ENCODE results near the gene ANGPTL8.

The ANGPTL8 gene

DNA sequence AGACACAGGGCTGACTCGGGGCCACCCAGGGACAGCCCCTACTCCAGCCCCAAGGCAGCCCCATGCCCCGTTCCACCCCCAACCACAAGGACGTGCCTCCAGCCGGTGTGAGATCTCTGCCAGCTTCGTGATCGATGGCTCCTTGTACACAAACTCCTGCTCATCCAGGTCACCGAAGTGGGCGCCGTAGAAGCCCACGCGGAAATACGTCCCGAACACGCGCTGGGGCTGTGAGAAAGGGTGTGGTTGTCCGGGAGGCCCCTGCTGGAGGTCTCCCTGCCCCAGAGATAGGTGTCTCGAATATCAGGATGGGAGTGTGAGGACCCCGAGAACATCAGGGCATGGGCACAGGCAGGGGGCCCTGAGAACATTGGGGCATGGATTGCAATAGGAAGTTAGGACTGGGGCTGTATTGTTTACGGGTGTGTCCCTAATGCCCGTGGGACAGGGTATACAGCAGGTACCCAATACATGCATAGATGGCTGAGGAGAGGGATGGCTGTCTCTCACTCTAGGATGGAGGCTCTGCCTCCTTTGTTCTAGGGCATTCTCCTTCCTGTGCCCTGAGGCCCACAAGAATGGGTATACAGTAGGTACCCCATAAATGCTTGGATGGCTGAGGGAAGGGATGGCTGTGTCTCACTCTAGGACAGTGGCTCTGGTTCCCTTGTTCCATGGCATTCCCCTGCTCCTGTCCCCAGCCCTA, 36.8 kb upstream of the ANGPTL8 start:
- DNase-seq (ENCODE audit: insufficient read length, low spot score): no peak
- FAIRE-seq: no peak
- no peak for TF ChIP-seq PAX5 (IDR thresholded peaks at IDR 0.05; ENCODE audit: insufficient read depth, low read length, severe bottlenecking)
- no peak for TF ChIP-seq POLR2A (IDR thresholded peaks at IDR 0.05; ENCODE audit: low read depth, low read length)
- TF ChIP-seq POLR2AphosphoS5 (IDR thresholded peaks at IDR 0.05; ENCODE audit: low read depth, low read length): no peak

DNA sequence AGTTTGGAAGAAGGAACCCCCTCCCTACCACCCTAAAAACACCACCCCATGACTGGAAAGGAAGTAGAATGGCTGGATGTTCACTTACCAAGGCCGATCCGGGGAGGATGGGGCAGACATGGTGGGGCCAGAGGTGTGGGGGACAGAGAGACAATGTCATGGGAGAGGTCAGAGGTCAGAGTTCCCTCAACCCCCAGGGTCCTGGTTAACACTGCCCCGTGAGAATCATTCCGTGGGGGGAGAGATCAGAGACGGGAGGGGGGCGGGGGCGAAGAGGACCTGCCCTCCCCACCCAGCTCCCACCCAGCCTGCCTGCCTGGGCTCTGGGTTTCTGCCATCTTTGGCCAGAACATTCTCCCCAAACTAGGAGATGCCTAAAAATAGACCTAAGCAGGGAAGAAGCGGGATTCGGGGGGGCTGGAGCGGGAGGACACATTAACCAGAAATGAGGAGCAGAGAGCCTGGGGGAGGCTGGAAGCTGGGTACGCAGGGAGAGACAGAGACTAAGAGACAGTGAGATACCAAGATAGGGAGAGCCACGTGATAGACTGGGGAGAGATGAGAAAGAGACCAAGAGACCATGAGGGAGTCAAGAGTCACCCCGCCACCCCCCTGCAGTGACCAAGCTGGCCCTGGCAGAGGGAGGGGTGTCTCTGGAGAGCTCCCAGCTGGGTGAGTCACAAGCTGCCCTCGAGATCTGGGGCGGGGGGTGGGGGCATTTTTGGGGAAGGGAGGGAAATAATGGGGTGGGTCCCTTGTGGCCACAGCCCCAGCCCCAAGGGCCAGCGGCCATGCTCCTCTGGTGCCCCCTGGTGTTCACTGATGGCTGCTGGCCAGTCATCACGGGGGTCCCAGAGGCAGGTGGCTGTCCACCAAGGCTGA, 36.0 kb upstream of the ANGPTL8 start:
- peak; percentile 85 for FAIRE-seq
- no peak for DNase-seq (ENCODE audit: insufficient read length, low spot score)
- TF ChIP-seq SPI1 (IDR thresholded peaks at IDR 0.05; ENCODE audit: low read depth, low read length) (no peak), POLR2A (IDR thresholded peaks at IDR 0.05; ENCODE audit: low read depth, low read length) (no peak), POLR2AphosphoS5 (IDR thresholded peaks at IDR 0.05; ENCODE audit: low read depth, low read length) (no peak), TAF1 (IDR thresholded peaks at IDR 0.05; ENCODE audit: low read depth, low read length) (no peak), PAX5 (IDR thresholded peaks at IDR 0.05; ENCODE audit: insufficient read depth, low read length, severe bottlenecking) (no peak), POU2F2 (IDR thresholded peaks at IDR 0.05; ENCODE audit: low read depth, low read length) (no peak)

GRCh38 chr19:11204076-11204602, 35.3 kb upstream of the ANGPTL8 start:
- TF ChIP-seq POLR2AphosphoS5 (IDR thresholded peaks at IDR 0.05; ENCODE audit: low read depth, low read length) (no peak), TAF1 (IDR thresholded peaks at IDR 0.05; ENCODE audit: low read depth, low read length) (no peak), POU2F2 (IDR thresholded peaks at IDR 0.05; ENCODE audit: low read depth, low read length) (no peak), SPI1 (IDR thresholded peaks at IDR 0.05; ENCODE audit: low read depth, low read length) (no peak), PAX5 (IDR thresholded peaks at IDR 0.05; ENCODE audit: insufficient read depth, low read length, severe bottlenecking) (no peak), POLR2A (IDR thresholded peaks at IDR 0.05; ENCODE audit: low read depth, low read length) (no peak)
- DNase-seq (ENCODE audit: insufficient read length, low spot score) (no peak), FAIRE-seq (no peak)

DNA sequence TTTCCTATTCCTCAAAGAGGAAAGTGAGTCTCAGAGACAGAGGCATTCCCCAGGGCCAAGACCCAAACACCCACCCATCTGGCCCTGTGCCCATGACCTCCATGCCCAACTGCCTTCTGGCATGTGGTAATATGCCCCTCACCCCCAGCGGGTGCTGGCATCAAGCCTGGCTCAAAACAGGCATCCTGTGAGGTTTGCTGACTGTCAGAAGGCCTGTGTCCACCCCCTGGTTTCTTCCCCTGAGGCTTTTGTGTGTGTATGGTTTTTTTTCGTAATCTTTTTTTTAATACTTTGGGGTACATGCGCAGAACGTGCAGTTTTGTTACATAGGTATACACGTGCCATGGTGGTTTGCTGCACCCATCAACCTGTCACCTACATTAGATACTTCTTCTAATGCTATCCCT, 34.5 kb upstream of the ANGPTL8 start:
- DNase-seq (ENCODE audit: insufficient read length, low spot score) (no peak), FAIRE-seq (no peak)

DNA sequence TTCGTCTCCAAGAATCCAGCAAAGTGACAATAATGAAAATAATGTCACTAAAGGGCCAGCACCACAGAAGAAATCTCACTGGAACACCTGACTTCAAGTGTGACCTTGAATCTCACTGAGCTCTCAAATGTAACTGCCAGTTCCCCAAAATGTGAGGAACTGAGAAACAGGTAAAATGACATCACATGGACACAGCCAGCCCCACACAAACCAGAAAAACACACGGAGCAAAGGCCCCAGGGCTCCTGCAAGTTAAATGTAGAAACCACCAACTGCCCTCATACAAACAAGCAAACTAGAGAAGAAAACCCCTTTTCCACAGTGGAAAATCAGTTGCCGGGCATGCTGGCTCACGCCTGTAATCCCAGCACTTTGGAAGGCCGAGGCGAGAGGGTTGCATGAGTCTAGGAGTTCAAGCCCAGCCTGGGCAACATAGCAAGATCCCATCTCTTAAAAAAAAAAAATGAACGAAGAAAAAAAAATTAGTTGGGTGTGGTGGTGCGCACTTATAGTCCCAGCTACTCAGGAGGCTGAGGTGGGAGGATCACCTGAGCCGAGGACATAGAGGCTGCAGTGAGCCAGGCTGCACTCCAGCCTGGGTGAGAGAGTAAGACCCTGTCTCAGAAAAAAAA, 33.4 kb upstream of the ANGPTL8 start:
- peak; percentile 83 for FAIRE-seq
- DNase-seq (ENCODE audit: insufficient read length, low spot score): peak; percentile 76
- TF ChIP-seq PAX5 (IDR thresholded peaks at IDR 0.05; ENCODE audit: insufficient read depth, low read length, severe bottlenecking) (no peak), SPI1 (IDR thresholded peaks at IDR 0.05; ENCODE audit: low read depth, low read length) (peak; percentile 100), TAF1 (IDR thresholded peaks at IDR 0.05; ENCODE audit: low read depth, low read length) (0 out of 2 replicates have a peak, but pooled peaks have one; percentile 31)

More for the DNA sequence above, 34.5 kb upstream of the ANGPTL8 start:
- no peak for TF ChIP-seq POLR2A (IDR thresholded peaks at IDR 0.05; ENCODE audit: low read depth, low read length)
- no peak for TF ChIP-seq POLR2AphosphoS5 (IDR thresholded peaks at IDR 0.05; ENCODE audit: low read depth, low read length)
- no peak for TF ChIP-seq TAF1 (IDR thresholded peaks at IDR 0.05; ENCODE audit: low read depth, low read length)
- no peak for TF ChIP-seq PAX5 (IDR thresholded peaks at IDR 0.05; ENCODE audit: insufficient read depth, low read length, severe bottlenecking)
- no peak for TF ChIP-seq SPI1 (IDR thresholded peaks at IDR 0.05; ENCODE audit: low read depth, low read length)
- TF ChIP-seq POU2F2 (IDR thresholded peaks at IDR 0.05; ENCODE audit: low read depth, low read length): no peak

DNA sequence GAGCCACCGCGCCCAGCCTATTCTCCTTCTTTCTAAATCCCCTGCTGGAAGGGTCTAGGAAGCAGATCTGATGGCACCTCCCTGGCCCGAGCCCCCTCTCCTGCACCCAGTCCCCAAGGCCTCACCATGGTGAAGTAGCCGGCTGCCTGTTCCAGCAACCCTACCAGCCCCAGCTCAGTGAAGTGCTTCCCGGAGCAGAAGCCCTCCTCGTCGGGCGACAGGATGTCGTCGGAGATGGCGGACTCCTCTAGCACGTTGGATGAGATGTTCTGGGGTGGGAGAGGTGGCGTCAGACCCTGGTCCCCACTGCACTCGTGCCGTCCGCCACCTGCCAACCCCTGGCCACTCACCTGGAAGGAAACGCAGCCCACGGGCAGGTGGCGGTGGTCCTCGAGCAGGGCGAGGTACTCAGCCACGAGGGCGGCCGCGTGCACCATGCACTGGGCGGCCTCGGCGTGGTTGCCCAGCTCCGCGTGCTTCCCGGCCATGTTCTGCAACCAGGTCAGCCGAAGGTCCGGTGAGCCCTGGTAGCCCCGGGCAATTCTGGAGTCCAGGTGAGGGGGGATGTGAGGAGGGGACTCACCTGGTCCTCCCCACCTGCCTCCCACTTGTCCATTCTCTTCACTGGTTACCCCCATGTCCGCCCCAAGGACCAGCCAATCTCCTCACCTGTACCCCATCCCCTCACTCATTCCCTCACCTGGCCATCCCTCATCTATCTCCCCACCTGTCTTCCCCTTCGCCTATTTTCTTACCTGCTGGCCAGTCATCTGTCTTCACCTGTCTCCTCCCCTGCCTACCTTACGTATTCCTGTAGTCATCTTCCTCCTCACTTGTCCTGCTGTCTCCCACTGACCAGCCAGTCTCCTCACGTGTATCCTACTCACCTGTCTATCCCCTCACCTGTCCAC, 30.6 kb upstream of the ANGPTL8 start:
- FAIRE-seq (no peak), DNase-seq (ENCODE audit: insufficient read length, low spot score) (no peak)
- TF ChIP-seq SPI1 (IDR thresholded peaks at IDR 0.05; ENCODE audit: low read depth, low read length): no peak
- TF ChIP-seq POLR2AphosphoS5 (IDR thresholded peaks at IDR 0.05; ENCODE audit: low read depth, low read length): no peak
- TF ChIP-seq PAX5 (IDR thresholded peaks at IDR 0.05; ENCODE audit: insufficient read depth, low read length, severe bottlenecking): no peak
- no peak for TF ChIP-seq POU2F2 (IDR thresholded peaks at IDR 0.05; ENCODE audit: low read depth, low read length)
- TF ChIP-seq TAF1 (IDR thresholded peaks at IDR 0.05; ENCODE audit: low read depth, low read length): no peak
- no peak for TF ChIP-seq POLR2A (IDR thresholded peaks at IDR 0.05; ENCODE audit: low read depth, low read length)

DNA sequence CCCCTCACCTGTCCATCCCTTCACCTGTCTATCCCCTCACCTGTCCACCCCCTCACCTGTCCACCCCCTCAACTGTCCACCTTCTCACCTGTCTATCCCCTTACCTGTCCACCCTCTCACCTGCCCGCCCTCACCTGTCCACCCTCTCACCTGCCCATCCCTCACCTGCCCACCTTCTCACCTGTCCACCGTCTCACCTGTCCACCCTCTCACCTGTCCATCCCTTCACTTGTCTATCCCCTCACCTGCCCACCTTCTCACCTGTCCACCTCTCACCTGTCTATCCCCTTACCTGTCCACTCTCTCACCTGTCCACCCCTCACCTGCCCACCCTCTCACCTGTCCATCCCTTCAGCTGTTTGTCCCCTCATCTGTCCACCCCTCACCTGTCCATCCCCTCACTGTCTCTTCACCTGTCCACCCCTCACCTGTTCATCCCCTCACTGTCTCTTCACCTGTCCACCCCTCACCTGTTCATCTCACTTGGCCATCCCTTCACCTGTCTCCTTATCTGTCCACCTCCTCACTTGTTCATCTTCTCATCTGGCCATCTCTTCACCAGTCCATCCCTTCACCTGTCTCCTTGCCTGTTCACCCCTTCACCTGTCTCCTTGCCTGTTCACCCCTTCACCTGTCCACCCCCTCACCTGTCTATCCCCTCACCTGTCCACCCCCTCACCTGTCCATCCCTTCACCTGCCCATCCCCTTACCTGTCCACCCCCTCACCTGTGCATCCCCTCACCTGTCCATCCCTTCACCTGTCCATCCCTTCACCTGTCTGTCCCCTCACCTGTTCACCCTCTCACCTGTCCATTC, 29.4 kb upstream of the ANGPTL8 start:
- DNase-seq (ENCODE audit: insufficient read length, low spot score) (no peak), FAIRE-seq (peak; percentile 47)
- TF ChIP-seq PAX5 (IDR thresholded peaks at IDR 0.05; ENCODE audit: insufficient read depth, low read length, severe bottlenecking): no peak
- TF ChIP-seq POLR2A (IDR thresholded peaks at IDR 0.05; ENCODE audit: low read depth, low read length): no peak
- TF ChIP-seq TAF1 (IDR thresholded peaks at IDR 0.05; ENCODE audit: low read depth, low read length): no peak
- TF ChIP-seq SPI1 (IDR thresholded peaks at IDR 0.05; ENCODE audit: low read depth, low read length): no peak
- TF ChIP-seq POU2F2 (IDR thresholded peaks at IDR 0.05; ENCODE audit: low read depth, low read length): no peak
- TF ChIP-seq POLR2AphosphoS5 (IDR thresholded peaks at IDR 0.05; ENCODE audit: low read depth, low read length): no peak

DNA sequence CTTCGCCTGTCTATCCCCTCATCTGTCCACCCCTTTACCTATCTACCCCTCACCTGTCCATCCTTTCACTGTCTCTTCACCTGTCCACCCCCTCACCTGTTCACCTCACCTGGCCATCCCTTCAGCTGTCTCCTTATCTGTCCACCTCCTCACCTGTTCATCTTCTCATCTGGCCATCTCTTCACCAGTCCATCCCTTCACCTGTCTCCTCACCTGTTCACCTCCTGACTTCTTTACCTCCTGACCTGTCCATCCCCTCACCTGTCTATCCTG, 28.8 kb upstream of the ANGPTL8 start:
- no peak for FAIRE-seq
- no peak for TF ChIP-seq TAF1 (IDR thresholded peaks at IDR 0.05; ENCODE audit: low read depth, low read length)
- no peak for TF ChIP-seq PAX5 (IDR thresholded peaks at IDR 0.05; ENCODE audit: insufficient read depth, low read length, severe bottlenecking)
- no peak for TF ChIP-seq POLR2A (IDR thresholded peaks at IDR 0.05; ENCODE audit: low read depth, low read length)
- TF ChIP-seq SPI1 (IDR thresholded peaks at IDR 0.05; ENCODE audit: low read depth, low read length): no peak
- TF ChIP-seq POLR2AphosphoS5 (IDR thresholded peaks at IDR 0.05; ENCODE audit: low read depth, low read length): no peak
- TF ChIP-seq POU2F2 (IDR thresholded peaks at IDR 0.05; ENCODE audit: low read depth, low read length): no peak
- no peak for DNase-seq (ENCODE audit: insufficient read length, low spot score)

All from GM12891 (cell line).